ENCODE results near the gene NRXN3.

The NRXN3 gene

DNA sequence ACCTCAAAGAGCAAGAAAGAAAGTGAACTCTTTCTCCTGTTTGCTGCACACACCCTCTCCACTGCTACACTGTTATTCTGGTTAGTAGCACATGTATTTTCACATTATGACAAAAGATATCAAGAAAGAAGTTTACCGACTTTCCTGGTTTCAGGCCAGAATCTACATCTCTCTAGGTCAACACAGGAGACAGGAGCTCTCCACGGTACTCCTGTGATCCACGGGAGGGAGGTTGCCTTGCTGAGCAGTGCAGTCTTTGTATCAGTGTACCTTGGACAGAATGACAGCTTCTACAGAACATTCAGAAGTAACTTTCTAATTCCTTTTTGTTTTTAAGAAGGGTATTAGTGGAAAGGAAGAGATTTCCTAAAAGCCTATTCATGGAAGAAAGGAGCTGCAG lies 805.6 kb downstream of the NRXN3 start:
- Histone ChIP-seq H3K36me3 (ENCODE audit: control insufficient read depth, insufficient read depth, low read length) (no peaks in the 10 kb centered on the region), H3K4me3 (ENCODE audit: insufficient read depth, low read depth, low read length) (no peak overlapping the region), H3K9me3 (ENCODE audit: control insufficient read depth, low read length) (no peaks in the 10 kb centered on the region), H3K27me3 (ENCODE audit: control insufficient read depth, insufficient read depth, low read length, poor library complexity, severe bottlenecking) (no peaks in the 10 kb centered on the region), H3K27ac (ENCODE audit: insufficient read depth, low read depth, low read length, poor library complexity, severe bottlenecking) (no peak overlapping the region), H3K4me1 (ENCODE audit: control insufficient read depth, insufficient read depth, low read length) (no peaks in the 10 kb centered on the region)
- WGBS, 2 experiments: 89 to 92% methylated on average over 3 of the region's 3 CpGs

DNA sequence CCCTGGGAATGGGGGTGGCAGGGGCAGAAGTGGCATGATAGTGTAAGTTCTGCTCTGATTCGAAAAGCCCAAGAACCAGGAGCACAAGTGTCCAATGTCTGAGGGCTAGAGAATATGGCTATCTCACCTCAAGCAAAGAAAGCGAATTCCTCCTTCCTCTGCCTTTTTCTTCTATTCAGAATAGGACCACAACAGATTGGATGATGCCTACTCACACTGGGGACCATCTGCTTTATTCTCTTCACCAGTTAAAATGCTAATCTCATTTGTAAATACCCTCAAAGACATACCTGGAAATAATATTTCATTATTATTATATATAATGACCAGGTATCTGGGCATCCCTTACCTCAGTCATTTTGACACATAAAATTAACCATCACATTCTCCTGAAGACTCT lies 808.7 kb downstream of the NRXN3 start:
- Histone ChIP-seq H3K27ac (ENCODE audit: insufficient read depth, low read depth, low read length, poor library complexity, severe bottlenecking) (no peak overlapping the region), H3K4me1 (ENCODE audit: control insufficient read depth, insufficient read depth, low read length) (no peaks in the 10 kb centered on the region), H3K36me3 (ENCODE audit: control insufficient read depth, insufficient read depth, low read length) (no peaks in the 10 kb centered on the region), H3K4me3 (ENCODE audit: insufficient read depth, low read depth, low read length) (no peak overlapping the region), H3K27me3 (ENCODE audit: control insufficient read depth, insufficient read depth, low read length, poor library complexity, severe bottlenecking) (peaks cover under 1% of the 10 kb centered on the region), H3K9me3 (ENCODE audit: control insufficient read depth, low read length) (no peaks in the 10 kb centered on the region)
- 95 to 100% methylated on average over 2 of the region's 2 CpGs for WGBS, 2 experiments

DNA sequence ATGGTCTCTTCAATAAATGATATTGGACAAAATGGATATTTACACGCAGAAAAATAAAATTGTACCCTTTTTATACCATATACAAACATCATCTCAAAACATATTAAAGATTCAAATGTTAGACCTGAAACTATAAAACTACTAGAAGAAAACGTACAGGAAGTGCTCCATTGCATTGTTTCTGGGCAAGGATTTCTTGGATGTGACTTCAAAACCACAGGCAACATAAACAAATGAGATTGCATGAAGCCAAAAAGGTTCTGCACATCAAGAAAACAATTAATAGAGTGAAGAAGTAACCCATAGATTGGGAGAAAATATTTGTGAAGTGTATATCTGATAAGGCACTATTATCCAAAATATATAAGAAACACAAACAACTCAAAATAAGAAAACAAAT lies 812.4 kb downstream of the NRXN3 start:
- Histone ChIP-seq H3K27me3 (ENCODE audit: control insufficient read depth, insufficient read depth, low read length, poor library complexity, severe bottlenecking) (peaks cover 19% of the 10 kb centered on the region), H3K36me3 (ENCODE audit: control insufficient read depth, insufficient read depth, low read length) (no peaks in the 10 kb centered on the region), H3K9me3 (ENCODE audit: control insufficient read depth, low read length) (no peaks in the 10 kb centered on the region), H3K4me1 (ENCODE audit: control insufficient read depth, insufficient read depth, low read length) (peaks cover 23% of the 10 kb centered on the region), H3K4me3 (ENCODE audit: insufficient read depth, low read depth, low read length) (no peak overlapping the region), H3K27ac (ENCODE audit: insufficient read depth, low read depth, low read length, poor library complexity, severe bottlenecking) (no peak overlapping the region)
- WGBS, 2 experiments: 93 to 100% methylated on average over 2 of the region's 2 CpGs

DNA sequence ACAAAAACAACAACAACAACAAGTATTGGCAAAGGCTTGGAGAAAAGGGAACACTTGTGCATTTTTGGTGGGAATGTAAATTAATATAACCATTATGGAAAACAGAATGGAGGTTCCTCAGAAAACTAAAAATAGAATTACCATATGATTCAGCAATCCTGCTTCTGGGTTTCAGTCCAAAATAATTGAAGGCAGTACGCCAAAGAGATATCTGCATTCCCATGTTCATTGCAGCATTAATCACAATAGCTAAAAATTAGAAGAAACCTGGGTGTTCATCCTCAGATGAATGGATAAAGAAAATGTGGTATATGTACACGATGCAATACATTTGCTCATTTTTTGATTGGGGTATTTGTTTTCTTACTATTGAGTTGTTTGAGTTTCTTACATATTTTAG lies 813.0 kb downstream of the NRXN3 start:
- Histone ChIP-seq H3K9me3 (ENCODE audit: control insufficient read depth, low read length) (no peaks in the 10 kb centered on the region), H3K27ac (ENCODE audit: insufficient read depth, low read depth, low read length, poor library complexity, severe bottlenecking) (no peak overlapping the region), H3K4me3 (ENCODE audit: insufficient read depth, low read depth, low read length) (no peak overlapping the region), H3K4me1 (ENCODE audit: control insufficient read depth, insufficient read depth, low read length) (peaks cover 23% of the 10 kb centered on the region), H3K27me3 (ENCODE audit: control insufficient read depth, insufficient read depth, low read length, poor library complexity, severe bottlenecking) (peaks cover 25% of the 10 kb centered on the region), H3K36me3 (ENCODE audit: control insufficient read depth, insufficient read depth, low read length) (no peaks in the 10 kb centered on the region)
- 91 to 94% methylated on average over 2 of the region's 2 CpGs for WGBS, 2 experiments

DNA sequence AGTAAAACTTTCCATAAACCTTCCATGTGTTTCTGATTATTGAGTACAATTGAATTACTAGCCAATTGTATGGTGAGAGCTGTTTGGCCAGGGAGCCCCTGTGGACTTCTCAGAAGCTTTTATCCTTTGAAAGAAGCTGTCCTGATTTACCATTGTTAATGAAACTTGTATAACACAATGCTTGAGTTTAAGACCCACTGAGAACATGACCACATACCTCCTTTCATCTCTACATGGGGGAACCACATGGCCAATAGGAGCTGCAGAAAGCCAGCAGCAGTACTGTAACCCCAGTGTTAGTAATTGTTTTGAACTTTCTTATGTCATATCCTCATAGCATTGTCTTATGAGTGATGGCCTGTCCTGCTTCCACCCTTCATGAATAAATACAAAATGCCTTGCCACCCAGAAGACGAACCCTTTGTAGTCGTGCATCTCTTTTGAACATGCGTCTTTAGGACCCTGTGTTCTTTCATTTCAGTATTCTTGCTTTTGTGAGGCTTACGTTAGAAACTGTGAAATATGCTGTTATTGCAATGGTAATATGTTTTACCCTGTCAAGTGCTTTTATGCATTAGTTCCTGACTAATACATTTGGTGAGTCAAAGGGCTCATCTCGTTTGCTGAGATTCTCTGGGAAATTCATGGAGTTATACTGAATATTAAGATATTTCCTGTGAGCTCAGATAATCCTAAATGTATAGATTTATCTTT lies 815.7 kb downstream of the NRXN3 start:
- H3K27ac ChIP-seq (ENCODE audit: insufficient read depth, low read depth, low read length, poor library complexity, severe bottlenecking): peak overlapping the region; percentile 29
- H3K9me3 ChIP-seq (ENCODE audit: control insufficient read depth, low read length): no peaks in the 10 kb centered on the region
- peaks cover 23% of the 10 kb centered on the region for H3K4me1 ChIP-seq (ENCODE audit: control insufficient read depth, insufficient read depth, low read length)
- no peaks in the 10 kb centered on the region for H3K36me3 ChIP-seq (ENCODE audit: control insufficient read depth, insufficient read depth, low read length)
- peaks cover 28% of the 10 kb centered on the region for H3K27me3 ChIP-seq (ENCODE audit: control insufficient read depth, insufficient read depth, low read length, poor library complexity, severe bottlenecking)
- 1 to 8% methylated on average over 4 to 5 of the region's 5 CpGs for WGBS, 2 experiments
- no peak overlapping the region for H3K4me3 ChIP-seq (ENCODE audit: insufficient read depth, low read depth, low read length)

DNA sequence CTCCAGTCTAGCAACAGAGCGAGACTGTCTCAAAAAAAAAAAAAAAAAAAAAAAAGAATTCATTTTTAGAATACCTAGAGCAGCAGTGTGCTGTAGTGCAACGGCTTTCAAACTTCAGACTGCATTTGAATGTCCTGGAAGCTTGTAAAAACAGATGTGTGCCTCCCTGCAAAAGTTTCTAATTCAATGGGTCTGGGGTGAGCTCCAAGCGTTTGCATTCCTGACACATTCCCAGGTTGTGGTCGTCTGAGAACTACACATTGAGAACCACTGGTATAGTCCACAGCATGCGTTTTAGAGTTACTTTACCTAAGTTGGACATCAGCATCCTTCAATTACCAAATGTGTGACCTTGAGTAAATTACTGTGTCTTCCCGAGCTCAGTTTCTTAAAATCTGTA lies 816.8 kb downstream of the NRXN3 start:
- WGBS, 2 experiments: 39 to 46% methylated on average over 5 of the region's 6 CpGs
- Histone ChIP-seq H3K4me1 (ENCODE audit: control insufficient read depth, insufficient read depth, low read length) (peaks cover 23% of the 10 kb centered on the region), H3K27me3 (ENCODE audit: control insufficient read depth, insufficient read depth, low read length, poor library complexity, severe bottlenecking) (peaks cover 28% of the 10 kb centered on the region), H3K36me3 (ENCODE audit: control insufficient read depth, insufficient read depth, low read length) (no peaks in the 10 kb centered on the region), H3K27ac (ENCODE audit: insufficient read depth, low read depth, low read length, poor library complexity, severe bottlenecking) (no peak overlapping the region), H3K4me3 (ENCODE audit: insufficient read depth, low read depth, low read length) (no peak overlapping the region), H3K9me3 (ENCODE audit: control insufficient read depth, low read length) (no peaks in the 10 kb centered on the region)

DNA sequence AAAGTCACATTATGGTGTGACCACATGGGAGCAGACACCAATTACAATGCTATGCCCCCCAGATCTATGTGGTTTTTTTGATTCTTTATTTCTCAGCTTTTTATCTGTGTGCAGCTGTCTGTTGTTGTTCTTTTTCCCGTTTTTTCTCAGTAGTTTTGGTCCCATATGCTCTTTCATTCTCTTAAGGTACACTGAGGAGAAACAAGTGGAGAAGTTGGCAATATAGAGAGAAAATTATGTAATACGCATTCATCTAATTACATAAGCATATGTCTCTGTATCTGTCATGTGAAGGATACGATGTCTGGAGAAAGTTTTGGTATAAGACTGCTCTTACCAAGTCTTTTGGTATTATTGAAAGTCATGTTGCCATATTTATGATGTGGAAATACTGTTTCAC lies 819.0 kb downstream of the NRXN3 start:
- Histone ChIP-seq H3K4me1 (ENCODE audit: control insufficient read depth, insufficient read depth, low read length) (peaks cover 23% of the 10 kb centered on the region), H3K4me3 (ENCODE audit: insufficient read depth, low read depth, low read length) (no peak overlapping the region), H3K27ac (ENCODE audit: insufficient read depth, low read depth, low read length, poor library complexity, severe bottlenecking) (no peak overlapping the region), H3K27me3 (ENCODE audit: control insufficient read depth, insufficient read depth, low read length, poor library complexity, severe bottlenecking) (peaks cover 24% of the 10 kb centered on the region), H3K36me3 (ENCODE audit: control insufficient read depth, insufficient read depth, low read length) (no peaks in the 10 kb centered on the region), H3K9me3 (ENCODE audit: control insufficient read depth, low read length) (no peaks in the 10 kb centered on the region)
- 88 to 93% methylated on average over 2 to 3 of the region's 3 CpGs for WGBS, 2 experiments

DNA sequence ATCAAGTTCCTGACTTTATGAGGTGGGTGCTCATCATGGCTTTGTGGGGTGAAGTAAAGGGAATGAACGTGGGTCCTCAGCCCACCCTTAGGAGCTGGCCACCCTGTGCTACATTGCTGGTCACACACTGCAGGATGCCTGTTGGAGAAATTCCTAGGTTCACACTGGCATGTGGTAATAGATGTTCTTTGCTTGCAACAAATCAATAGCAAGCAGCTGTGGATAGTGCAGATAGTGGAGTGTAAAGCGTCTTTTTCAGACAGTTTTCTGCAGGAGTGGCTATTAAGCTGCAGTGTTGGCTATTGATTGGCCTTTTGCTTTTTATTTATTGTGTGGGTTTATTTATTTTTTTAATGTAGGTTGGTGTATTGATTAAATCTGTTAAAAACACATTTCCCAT lies 822.7 kb downstream of the NRXN3 start:
- Histone ChIP-seq H3K9me3 (ENCODE audit: control insufficient read depth, low read length) (no peaks in the 10 kb centered on the region), H3K4me3 (ENCODE audit: insufficient read depth, low read depth, low read length) (no peak overlapping the region), H3K36me3 (ENCODE audit: control insufficient read depth, insufficient read depth, low read length) (no peaks in the 10 kb centered on the region), H3K4me1 (ENCODE audit: control insufficient read depth, insufficient read depth, low read length) (no peaks in the 10 kb centered on the region), H3K27me3 (ENCODE audit: control insufficient read depth, insufficient read depth, low read length, poor library complexity, severe bottlenecking) (peaks cover 6% of the 10 kb centered on the region), H3K27ac (ENCODE audit: insufficient read depth, low read depth, low read length, poor library complexity, severe bottlenecking) (no peak overlapping the region)
- WGBS, 2 experiments: 90% methylated on average over 2 of the region's 2 CpGs

DNA sequence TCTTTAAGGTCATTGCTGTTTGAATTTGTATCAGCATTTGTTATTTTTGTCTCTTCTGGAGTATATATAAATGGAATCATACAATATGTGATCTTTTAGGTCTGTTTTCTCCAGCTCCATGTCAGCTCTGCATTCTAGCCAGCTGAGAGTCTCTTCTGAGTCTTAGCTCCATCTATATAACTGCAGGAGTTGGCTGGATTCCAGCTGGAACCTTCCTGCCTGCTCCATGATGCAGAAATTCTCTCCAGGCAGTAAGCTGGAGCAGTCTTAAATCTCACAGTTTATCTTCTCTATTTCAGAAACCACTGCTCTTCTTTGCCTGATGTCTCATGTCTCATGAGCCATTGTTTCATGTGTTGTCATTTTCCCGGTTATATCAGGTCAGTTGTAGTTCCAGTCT lies 827.6 kb downstream of the NRXN3 start:
- Histone ChIP-seq H3K27me3 (ENCODE audit: control insufficient read depth, insufficient read depth, low read length, poor library complexity, severe bottlenecking) (no peaks in the 10 kb centered on the region), H3K9me3 (ENCODE audit: control insufficient read depth, low read length) (no peaks in the 10 kb centered on the region), H3K36me3 (ENCODE audit: control insufficient read depth, insufficient read depth, low read length) (no peaks in the 10 kb centered on the region), H3K4me3 (ENCODE audit: insufficient read depth, low read depth, low read length) (no peak overlapping the region), H3K4me1 (ENCODE audit: control insufficient read depth, insufficient read depth, low read length) (no peaks in the 10 kb centered on the region), H3K27ac (ENCODE audit: insufficient read depth, low read depth, low read length, poor library complexity, severe bottlenecking) (no peak overlapping the region)
- 100% methylated on average over 1 of the region's 1 CpG for WGBS, 2 experiments

DNA sequence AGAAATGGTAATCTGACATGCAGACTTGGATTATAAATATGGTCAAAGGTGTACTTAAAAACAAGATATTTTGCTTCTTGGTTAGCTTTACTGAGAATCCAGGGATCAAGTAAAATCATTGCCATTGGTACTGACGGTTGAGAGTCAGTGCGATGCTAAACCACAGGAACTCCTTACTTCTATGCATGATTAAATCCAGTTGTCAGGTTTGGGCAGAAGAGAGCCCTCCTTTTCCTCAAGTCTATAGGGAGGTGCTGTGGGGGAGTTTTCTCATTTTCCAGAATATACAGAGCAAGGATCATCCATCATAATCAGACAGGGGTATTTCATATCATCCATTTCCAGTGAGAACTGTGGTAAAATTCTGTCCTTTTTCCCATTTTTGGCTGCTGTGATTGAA lies 839.1 kb downstream of the NRXN3 start:
- H3K36me3 ChIP-seq (ENCODE audit: control insufficient read depth, insufficient read depth, low read length): no peaks in the 10 kb centered on the region
- WGBS, 2 experiments: 91 to 95% methylated on average over 1 to 2 of the region's 2 CpGs
- H3K9me3 ChIP-seq (ENCODE audit: control insufficient read depth, low read length): no peaks in the 10 kb centered on the region
- H3K4me1 ChIP-seq (ENCODE audit: control insufficient read depth, insufficient read depth, low read length): no peaks in the 10 kb centered on the region
- H3K27ac ChIP-seq (ENCODE audit: insufficient read depth, low read depth, low read length, poor library complexity, severe bottlenecking): no peak overlapping the region
- H3K4me3 ChIP-seq (ENCODE audit: insufficient read depth, low read depth, low read length): no peak overlapping the region
- H3K27me3 ChIP-seq (ENCODE audit: control insufficient read depth, insufficient read depth, low read length, poor library complexity, severe bottlenecking): no peaks in the 10 kb centered on the region
